Heart right ventricle (tissue), 16 donors: ENCODE measurements around the gene NEFH. TPM values are rescaled to one million over a fixed set of nuclear protein-coding genes. Genes with fewer than 3 reads are reported as not detected.

Experiments
- ATAC-seq, 8 donors: fragments of 200-7000 bp; cut with Tn5 transposase; one replicate each; pipeline ENCODE4 v1.9.1; 2020; ENCODE audit warnings: mild to moderate bottlenecking in 8 of 8, moderate library complexity in 8 of 8, moderate number of reproducible peaks in 1 of 8
- DNase-seq, 2 donors: peaks; one replicate each; pipeline ENCODE4 v3.0.0-alpha.2; 2020
- H3K27ac ChIP-seq, 10 donors: fragments of 200-600 bp; sonication (generic) in 2 of 10; one replicate each; pipeline versions ENCODE4 v1.5.0 to v1.8.0; 2020 to 2022; ENCODE audit warnings: mild to moderate bottlenecking in 3 of 10
- H3K27me3 ChIP-seq, 7 donors: fragments of 200-600 bp; one replicate each; pipeline ENCODE4 v1.8.0; 2021 to 2022; ENCODE audit warnings: mild to moderate bottlenecking in 2 of 7
- H3K36me3 ChIP-seq, 9 donors: fragments of 200-600 bp; sonication (generic) in 1 of 9; one replicate each; pipeline versions ENCODE4 v1.5.0 to v1.8.0; 2020 to 2022; ENCODE audit warnings: mild to moderate bottlenecking in 2 of 9
- H3K4me1 ChIP-seq, 9 donors: fragments of 200-600 bp; sonication (generic) in 1 of 9; one replicate each; pipeline versions ENCODE4 v1.5.0 to v1.8.0; 2020 to 2022; ENCODE audit warnings: mild to moderate bottlenecking in 4 of 9
- H3K4me3 ChIP-seq, 10 donors: fragments of 200-600 bp; sonication (generic) in 2 of 10; one replicate each; pipeline versions ENCODE4 v1.5.0 to v1.8.0; 2020 to 2022; ENCODE audit warnings: mild to moderate bottlenecking in 7 of 10, moderate library complexity in 2 of 10
- H3K9me3 ChIP-seq, 11 donors: fragments of 200-600 bp in 10 of 11; sonication (generic) in 2 of 11; one replicate each; pipeline versions ENCODE4 v1.5.0 to v1.8.0; 2013 to 2022; ENCODE audit warnings: mild to moderate bottlenecking in 2 of 11, control low read depth in 1 of 11, moderate library complexity in 1 of 11
- CTCF ChIP-seq, 9 donors: fragments of 200-600 bp; sonication (generic) in 2 of 9; IDR thresholded peaks; one replicate each; pipeline versions ENCODE4 v1.5.0 to v1.8.0; 2021 to 2022; ENCODE audit warnings: antibody characterized with exemption in 9 of 9, mild to moderate bottlenecking in 5 of 9, moderate library complexity in 1 of 9
- WGBS, 2 donors: extraction: QIAGEN DNeasy Blood & Tissue Kit; methylation state at CpG; one replicate each; pipeline ENCODE4 v1.1.7; 2013; ENCODE audit warnings: inconsistent platforms in 1 of 2; 5-methylcytosine and 5-hydroxymethylcytosine counted together
- intact Hi-C, 10 donors: fragments of 100-400 bp; cut with DNase I; formaldehyde crosslinking; loops; one replicate each; pipeline versions ENCODE4 v1.11.1 to v1.14.2; 2022
- polyA plus RNA-seq, 2 donors: library from polyadenylated mRNA; stranded (reverse); fragments of 200-250 nt; gene quantifications; one replicate each; pipeline ENCODE4 v1.2.3, GENCODE V29; 2013
- total RNA-seq, 10 donors: library from RNA; stranded (reverse); fragmentation: NEBNext Ultra II Directional in 3 of 10; extraction: Animal tissue kit (Norgen Biotek cat#: 25700) in 3 of 10; gene quantifications; one replicate each; pipeline versions ENCODE4 v1.2.1 to v1.2.4, GENCODE V29; 2021 to 2023
- donor health status: Arrhythmogenic right ventricular cardiomyopathy.
- donor health status: ischemic (EF 13 %, LVEDD 7.1; RV severe dilation, severe dysfunction).
- donor health status: healthy with polysubstance abuse.
- donor health status: DM: no; HTN: yes; CAD: no.
- donor health status: DM: no; HTN: no; CAD: no.
- donor health status: ischemic (EF 25% LVEDD 6.9; RV normal size, moderate dysfunction).
- donor health status: ischemic (EF 25% LVEDD 5.7; RV mildly dilated, moderate dysfunction).
- donor health status: healthy.
- donor health status: DM: yes; HTN: yes; CAD: no.
- donor health status: Ischemic cardiomyopathy.
- donor health status: ischemic (EF 35%, LVEDD 5.7; RV mildly dilated, moderate dysfunction).
- donor health status: nonischemic (EF 11% LVEDD 7.7; RV severe dilation, severe dysfunction).
- donor health status: DM: yes; HTN: yes; CAD: no.
- donor health status: PGD.
- donor health status: ischemic (EF 29% LVEDD 5.4; RV normal size, mild dysfunction).
- donor health status: nonischemic (EF 23%, LVEDD 6.1; RV moderate dilation, normal function).

NEFH gene
- total and polyA plus RNA-seq, 12 donors: 0.07 to 0.60 (median 0.18) TPM; not detected in 3

- H3K27ac ChIP-seq: no peak overlapping the region
- H3K4me1 ChIP-seq: no peaks in the 10 kb centered on the region
- intact Hi-C loops: no loop called here
- TF ChIP-seq CTCF (IDR thresholded peaks at IDR 0.05): no peak
- no peak for ATAC-seq
- H3K9me3 ChIP-seq: no peaks in the 10 kb centered on the region
- H3K27me3 ChIP-seq: peaks cover 0 to 8% (median 0%) of the 10 kb centered on the region in 7 donors
- no peak overlapping the region for H3K4me3 ChIP-seq
- H3K36me3 ChIP-seq: no peaks in the 10 kb centered on the region
- 79 to 85% methylated on average over 8 of the region's 8 CpGs for WGBS, 2 donors
- no peak for DNase-seq
Observed at GRCh38 chr22:29450222-29450621, 29.8 kb upstream of the NEFH start.

GRCh38 chr22:29451863-29452262 is 28.2 kb upstream of the NEFH start:
- WGBS, 2 donors: 90 to 93% methylated on average over 4 of the region's 4 CpGs

GRCh38 chr22:29454276-29454675 is 25.7 kb upstream of the NEFH start:
- no peaks in the 10 kb centered on the region for H3K36me3 ChIP-seq
- DNase-seq: no peak
- peak in 2 of 8 donors; percentile 14 to 37 for ATAC-seq
- no peaks in the 10 kb centered on the region for H3K9me3 ChIP-seq
- intact Hi-C loops: no loop called here
- no peak for TF ChIP-seq CTCF (IDR thresholded peaks at IDR 0.05)
- no peak overlapping the region for H3K4me3 ChIP-seq
- H3K27me3 ChIP-seq: peaks cover 0 to 2% (median 0%) of the 10 kb centered on the region in 7 donors
- peaks cover 0 to 4% (median 0%) of the 10 kb centered on the region in 9 donors for H3K4me1 ChIP-seq
- WGBS, 2 donors: 64 to 71% methylated on average over 8 of the region's 8 CpGs
- no peak overlapping the region for H3K27ac ChIP-seq

More at GRCh38 chr22:29451863-29452262, 28.2 kb upstream of the NEFH start:
- no peak for ATAC-seq
- TF ChIP-seq CTCF (IDR thresholded peaks at IDR 0.05): no peak
- Histone ChIP-seq H3K27me3 (peaks cover 0 to 3% (median 0%) of the 10 kb centered on the region in 7 donors), H3K27ac (no peak overlapping the region), H3K9me3 (no peaks in the 10 kb centered on the region), H3K36me3 (no peaks in the 10 kb centered on the region), H3K4me3 (no peak overlapping the region), H3K4me1 (peaks cover 0 to 4% (median 0%) of the 10 kb centered on the region in 9 donors)
- DNase-seq: no peak
- intact Hi-C loops: no loop called here

GRCh38 chr22:29456211-29456671 is 23.8 kb upstream of the NEFH start:
- H3K4me3 ChIP-seq: no peak overlapping the region
- peaks cover 0 to 4% (median 0%) of the 10 kb centered on the region in 9 donors for H3K4me1 ChIP-seq
- no peaks in the 10 kb centered on the region for H3K27me3 ChIP-seq
- 57 to 62% methylated on average over 9 of the region's 9 CpGs for WGBS, 2 donors
- no peaks in the 10 kb centered on the region for H3K9me3 ChIP-seq
- DNase-seq (no peak), ATAC-seq (no peak)
- intact Hi-C loops: no loop called here
- H3K27ac ChIP-seq: no peak overlapping the region
- TF ChIP-seq CTCF (IDR thresholded peaks at IDR 0.05): no peak
- H3K36me3 ChIP-seq: no peaks in the 10 kb centered on the region
